AG09309 (cell line): ENCODE results near the gene PLXNB1.
"Not testable (repeated sequence)": the region's sequence is repeated elsewhere in the genome, so short reads cannot be mapped to it uniquely, and the experiment has no call there.

Source experiments
- DNase-seq: peaks from one replicate; pipeline ENCODE4 v3.0.0-alpha.2; 2010; ENCODE audit warnings: low read depth
- H3K4me3 ChIP-seq: 2 replicates; pipeline ENCODE4 v1.5.1; 2011; ENCODE audit warnings: mild to moderate bottlenecking, low read depth, low read length, moderate library complexity; ENCODE audit not compliant: control insufficient read depth
- CTCF ChIP-seq: IDR thresholded peaks from 2 replicates; pipeline ENCODE4 v1.5.1; 2011; ENCODE audit warnings: mild to moderate bottlenecking, low read depth, low read length, inconsistent platforms; ENCODE audit not compliant: insufficient read depth, control insufficient read depth; ENCODE audit errors: missing control alignments

Gene PLXNB1

DNA sequence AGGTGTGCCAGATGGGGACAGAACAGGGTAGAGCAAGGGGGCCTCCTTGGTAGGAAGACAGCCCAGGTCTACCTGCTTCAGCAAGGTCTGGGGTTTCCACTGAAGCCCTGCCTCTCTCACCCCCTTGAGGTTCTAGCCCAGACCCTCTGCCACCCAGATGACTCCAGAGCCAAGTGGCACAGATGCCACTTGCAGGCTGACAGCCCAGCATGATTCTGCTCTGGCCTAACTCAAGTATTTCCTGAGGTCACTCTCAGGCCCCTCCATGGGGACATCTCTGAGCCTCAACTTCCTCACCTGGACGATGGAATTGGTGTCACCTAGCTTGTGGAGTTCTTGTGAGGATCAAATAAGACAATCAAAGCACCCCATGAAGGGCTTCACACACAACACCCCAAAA, 23.9 kb downstream of the PLXNB1 start:
- TF ChIP-seq CTCF: no peak
- no peak for DNase-seq
- H3K4me3 ChIP-seq: no peak overlapping the region

DNA sequence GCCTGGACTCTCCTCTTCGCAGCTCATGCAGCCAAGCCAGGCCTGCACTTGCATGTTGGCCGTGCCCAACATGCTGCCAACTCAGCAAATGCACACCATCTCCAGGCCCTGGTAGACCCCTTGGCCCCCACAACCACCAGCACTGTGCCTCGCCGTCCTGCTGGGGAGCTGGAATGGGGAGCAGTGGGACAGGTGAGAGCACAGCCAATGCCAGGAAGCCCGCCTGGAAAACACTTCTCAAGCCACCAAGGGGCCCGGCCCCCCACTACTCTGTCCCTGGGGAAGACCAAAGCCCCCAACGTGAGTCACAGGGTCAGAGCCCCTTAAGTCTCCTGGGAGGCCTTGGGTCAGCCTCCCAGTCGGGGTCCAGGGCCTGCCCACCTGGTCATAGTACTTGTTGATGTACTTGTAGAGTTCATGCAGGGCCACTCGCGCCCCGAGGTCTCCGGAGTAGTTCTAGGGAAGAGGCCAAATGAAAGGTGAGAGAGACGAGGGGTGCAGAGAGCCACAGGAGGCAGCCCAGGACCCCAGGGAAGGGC, 24.5 kb downstream of the PLXNB1 start:
- no peak overlapping the region for H3K4me3 ChIP-seq
- TF ChIP-seq CTCF: no peak
- no peak for DNase-seq

DNA sequence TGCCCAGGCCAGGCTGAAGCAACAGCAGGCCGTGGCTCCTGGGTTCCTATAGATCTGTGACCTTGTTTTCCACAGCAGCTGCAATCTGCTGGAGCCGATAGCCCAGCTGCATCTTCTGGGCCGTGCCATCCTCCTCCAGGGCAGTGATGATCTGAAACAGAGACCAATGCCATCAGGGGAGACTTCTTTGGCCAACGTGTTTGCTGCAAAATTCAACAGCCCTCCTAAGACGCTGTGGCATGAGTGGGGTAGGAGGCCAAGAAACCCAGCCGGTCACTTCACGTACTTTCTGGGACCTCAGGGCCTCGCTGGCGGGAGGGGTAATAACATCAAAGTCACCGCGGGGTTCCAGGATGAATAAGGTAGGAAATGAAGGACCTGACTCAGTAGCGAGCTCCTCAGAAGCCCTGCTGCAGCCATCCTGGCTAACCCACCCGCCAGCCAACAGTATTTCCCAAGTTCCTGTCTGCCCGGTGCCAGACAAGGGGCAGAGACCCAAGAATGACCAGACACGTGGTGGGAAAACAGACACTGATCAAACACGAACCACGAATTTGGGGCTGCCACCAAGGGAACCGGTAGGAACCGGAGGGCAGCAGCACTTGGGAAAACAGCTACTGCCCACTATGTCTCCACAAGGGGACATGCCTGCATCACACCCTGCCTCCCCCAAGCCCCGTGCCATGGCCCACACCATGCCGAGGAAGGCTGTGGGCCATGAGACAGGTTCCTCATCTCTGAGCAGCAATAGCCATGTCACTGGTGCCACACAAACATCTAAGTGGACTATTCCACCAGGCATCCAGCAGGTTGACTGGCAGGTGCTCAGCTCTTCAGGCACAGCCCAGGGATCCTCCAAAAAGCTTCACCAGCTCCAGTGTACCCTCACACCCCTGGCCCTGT, 25.2 kb downstream of the PLXNB1 start:
- DNase-seq: no peak
- H3K4me3 ChIP-seq: no peak overlapping the region
- no peak for TF ChIP-seq CTCF

- no peak for DNase-seq
Measured at GRCh38 chr3:48403533-48404439, 26.1 kb downstream of the PLXNB1 start.

DNA sequence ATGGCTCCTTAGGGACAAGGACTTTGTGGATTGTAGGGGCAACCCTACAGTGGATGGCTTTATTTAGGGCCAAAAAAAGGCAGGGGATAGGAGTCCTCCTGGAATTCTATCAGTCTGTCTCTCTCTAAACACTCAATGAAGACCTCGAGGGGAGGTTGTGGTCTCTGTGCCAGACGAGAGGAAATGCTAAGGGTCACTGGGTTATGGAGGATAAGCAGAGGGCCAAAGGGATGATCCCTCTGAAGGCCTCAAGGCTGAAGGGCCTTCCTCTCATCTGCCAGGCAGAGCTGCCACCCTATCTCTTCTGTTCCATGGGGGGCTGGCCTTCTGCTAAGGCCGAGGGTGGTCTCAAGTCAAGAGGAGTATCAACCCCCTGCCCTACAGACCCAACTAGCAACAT, 27.0 kb downstream of the PLXNB1 start:
- TF ChIP-seq CTCF: no peak
- no peak for DNase-seq

More at GRCh38 chr3:48403533-48404439, 26.1 kb downstream of the PLXNB1 start:
- no peak for TF ChIP-seq CTCF
- no peak overlapping the region for H3K4me3 ChIP-seq

DNA sequence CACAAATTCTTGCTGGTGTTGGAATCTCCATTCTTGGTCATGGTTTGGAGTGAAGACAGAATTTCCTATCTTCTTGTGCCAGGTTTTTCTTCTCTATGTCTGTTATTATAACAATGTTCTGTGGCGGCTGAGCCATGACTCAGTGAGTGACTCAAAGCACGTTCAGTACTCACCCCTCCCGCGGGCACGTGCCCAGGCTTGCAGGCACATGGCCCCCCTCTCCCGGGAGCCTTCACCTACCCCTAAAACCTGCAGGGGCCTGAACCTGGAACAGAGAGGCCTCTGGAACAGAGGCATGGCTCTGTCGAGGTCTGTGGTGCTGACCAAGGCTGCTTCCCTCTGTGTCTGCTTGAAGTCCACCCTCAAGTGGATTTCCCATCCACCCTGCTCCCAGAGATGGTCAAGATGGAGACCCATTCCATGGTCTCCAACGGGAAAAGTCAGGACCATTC, 27.6 kb downstream of the PLXNB1 start:
- no peak for TF ChIP-seq CTCF
- no peak overlapping the region for H3K4me3 ChIP-seq
- peak; percentile 67 for DNase-seq

More for the DNA sequence above, 27.0 kb downstream of the PLXNB1 start:
- H3K4me3 ChIP-seq: no peak overlapping the region

GRCh38 chr3:48401434-48401901, 28.4 kb downstream of the PLXNB1 start:
- not testable (repeated sequence) for DNase-seq, H3K4me3 ChIP-seq
